ENCODE data around the gene CDH4.

GRCh38 chr20:61665528-61666470 is 413.7 kb downstream of the CDH4 start:
- TF ChIP-seq CTCF (conservative IDR thresholded peaks at IDR 0.05; ENCODE audit: low read depth, low read length) = no peak
- no peak for TF ChIP-seq MXI1 (IDR thresholded peaks at IDR 0.05; ENCODE audit: borderline replicate concordance, low read depth, low read length)
- no peak for TF ChIP-seq MAZ (IDR thresholded peaks at IDR 0.05; ENCODE audit: borderline replicate concordance, low read depth, low read length)
- no peak for TF ChIP-seq RFX5 (IDR thresholded peaks at IDR 0.05; ENCODE audit: low read depth, low read length)
- TF ChIP-seq USF2 (IDR thresholded peaks at IDR 0.05; ENCODE audit: low read depth, low read length) = no peak
- TF ChIP-seq POLR2A (IDR thresholded peaks at IDR 0.05; ENCODE audit: low read depth, low read length) = no peak
- no peak for TF ChIP-seq ELK1 (IDR thresholded peaks at IDR 0.05; ENCODE audit: borderline replicate concordance, low read depth, low read length)
- no peak for TF ChIP-seq RAD21 (IDR thresholded peaks at IDR 0.05; ENCODE audit: low read length)
- TF ChIP-seq CHD1 (IDR thresholded peaks at IDR 0.05; ENCODE audit: low read depth, low read length) = no peak
- TF ChIP-seq SMC3 (IDR thresholded peaks at IDR 0.05; ENCODE audit: low read depth, low read length) = no peak
- no peak for TF ChIP-seq RCOR1 (IDR thresholded peaks at IDR 0.05; ENCODE audit: insufficient replicate concordance, low read length)
- no peak for TF ChIP-seq NFE2L2 (IDR thresholded peaks at IDR 0.05; ENCODE audit: low read depth, low read length)
- TF ChIP-seq MAFK (IDR thresholded peaks at IDR 0.05; ENCODE audit: low read depth, low read length) = no peak
- TF ChIP-seq CEBPB (IDR thresholded peaks at IDR 0.05; ENCODE audit: low read depth, low read length) = no peak

Measured in IMR-90 (cell line).